Endothelial cell of umbilical vein (primary cell): ENCODE results near the gene KLHL17. TPM values are rescaled to one million over a fixed set of nuclear protein-coding genes. Genes with fewer than 3 reads are reported as not detected.

ENCODE experiments used
- BruUV-seq: library from RNA; stranded (reverse); fragments of 400-500 nt; replicated peaks from 2 replicates; lab custom pipeline; 2021; lab: Mats Ljungman, UMichigan
- CTCF ChIA-PET: fragments of 300-600, 350-600 bp; sonication (Branson Sonifier 250); formaldehyde crosslinking; loops from one replicate; lab custom pipeline; 2021; ENCODE audit warnings: antibody characterized with exemption, inconsistent platforms; lab: Charles Lee
- POLR2A ChIA-PET: fragments of 300-600, 350-600 bp; sonication (Branson Sonifier 250); formaldehyde crosslinking; loops from one replicate; lab custom pipeline; 2021; ENCODE audit warnings: antibody characterized with exemption, inconsistent platforms; lab: Charles Lee
- DNase-seq: peaks from one replicate; pipeline ENCODE4 v3.0.0-alpha.2; 2011; ENCODE audit warnings: low read depth, low spot score
- FAIRE-seq: peaks from 2 replicates; lab custom pipeline; 2011; peaks lifted over from hg19 to GRCh38; lab: Jason Lieb, UNC
- H2AFZ ChIP-seq: 2 replicates; pipeline ENCODE4 v1.6.0; 2012; ENCODE audit warnings: low read depth, low read length, control low read depth, inconsistent platforms
- H3K27ac ChIP-seq: 2 replicates; pipeline ENCODE4 v1.5.1; 2011; ENCODE audit warnings: low read depth, mild to moderate bottlenecking, control low read depth, low read length, moderate library complexity; ENCODE audit not compliant: insufficient read depth
- H3K27me3 ChIP-seq, 2 experiments: 2 replicates each; pipeline versions ENCODE4 v1.6.0 to v1.6.1; 2011; ENCODE audit warnings: low read length in 2 of 2, mixed read lengths in 1 of 2; ENCODE audit not compliant: control insufficient read depth in 2 of 2, insufficient read depth in 2 of 2
- H3K36me3 ChIP-seq, 2 experiments: 2 replicates in 1 of 2; 3 replicates in 1 of 2; pipeline ENCODE4 v1.5.1; 2011; ENCODE audit warnings: low read length in 2 of 2, mild to moderate bottlenecking in 1 of 2, moderate library complexity in 1 of 2; ENCODE audit not compliant: control insufficient read depth in 2 of 2, insufficient read depth in 2 of 2; ENCODE audit errors: extremely low read depth in 1 of 2
- H3K4me1 ChIP-seq: 3 replicates; pipeline ENCODE4 v1.5.1; 2011; ENCODE audit warnings: mild to moderate bottlenecking, low read length; ENCODE audit not compliant: control insufficient read depth, insufficient read depth; ENCODE audit errors: extremely low read depth
- H3K4me2 ChIP-seq: 2 replicates; pipeline ENCODE4 v1.6.1; 2011; ENCODE audit warnings: low read length, control low read depth, mixed read lengths; ENCODE audit not compliant: insufficient read depth
- H3K4me3 ChIP-seq, 3 experiments: fragments of 200-600 bp in 1 of 3; sonication (generic), shearing (Covaris generic) in 1 of 3; replicated peaks in 1 of 3; 2 replicates each; pipeline ENCODE4 v1.5.1; 2011 to 2016; ENCODE audit warnings: control low read depth in 3 of 3, low read length in 3 of 3, mild to moderate bottlenecking in 2 of 3, inconsistent platforms in 1 of 3, low read depth in 1 of 3, moderate library complexity in 1 of 3; ENCODE audit not compliant: insufficient read depth in 1 of 3
- H3K79me2 ChIP-seq: 2 replicates; pipeline ENCODE4 v1.6.0; 2012; ENCODE audit warnings: low read length, inconsistent platforms; ENCODE audit not compliant: control insufficient read depth, insufficient read depth
- H3K9ac ChIP-seq: replicated peaks from 2 replicates; pipeline ENCODE3; 2011; ENCODE audit warnings: low read length, control low read depth; ENCODE audit not compliant: insufficient read depth; ENCODE audit errors: extremely low read depth
- H3K9me1 ChIP-seq: replicated peaks from 3 replicates; pipeline ENCODE4 v1.6.0; 2011; ENCODE audit warnings: mild to moderate bottlenecking, low read length; ENCODE audit not compliant: control insufficient read depth, insufficient read depth; ENCODE audit errors: extremely low read depth
- H3K9me3 ChIP-seq: replicated peaks from 2 replicates; pipeline ENCODE4 v1.5.1; 2012; ENCODE audit warnings: low read length, inconsistent platforms; ENCODE audit not compliant: control insufficient read depth, insufficient read depth
- H4K20me1 ChIP-seq: replicated peaks from 2 replicates; pipeline ENCODE3; 2011; ENCODE audit warnings: mild to moderate bottlenecking, low read length; ENCODE audit not compliant: control insufficient read depth, insufficient read depth; ENCODE audit errors: extremely low read depth
- EZH2 ChIP-seq: IDR thresholded peaks from 2 replicates; pipeline ENCODE4 v1.6.1; 2012; ENCODE audit warnings: borderline replicate concordance, low read depth, mild to moderate bottlenecking, moderate library complexity, low read length, inconsistent platforms; ENCODE audit not compliant: severe bottlenecking
- FOS ChIP-seq: IDR thresholded peaks from 2 replicates; pipeline ENCODE4 v1.6.1; 2011; ENCODE audit warnings: mild to moderate bottlenecking, low read length, moderate library complexity, borderline replicate concordance; ENCODE audit not compliant: insufficient read depth
- GATA2 ChIP-seq: IDR thresholded peaks from 2 replicates; pipeline ENCODE4 v1.7.0; 2011; ENCODE audit warnings: low read depth, mild to moderate bottlenecking, moderate library complexity, mixed read lengths, low read length; ENCODE audit not compliant: insufficient read length, insufficient read depth
- JUN ChIP-seq: IDR thresholded peaks from 2 replicates; pipeline ENCODE4 v1.6.1; 2011; ENCODE audit warnings: borderline replicate concordance, low read depth; ENCODE audit not compliant: insufficient read length, insufficient read depth
- MYC ChIP-seq: IDR thresholded peaks from one replicate; pipeline ENCODE4 v1.6.1; 2011; ENCODE audit warnings: mild to moderate bottlenecking, low read depth, low read length
- POLR2A ChIP-seq: IDR thresholded peaks from 2 replicates; pipeline ENCODE4 v1.6.1; 2012; ENCODE audit warnings: low read depth, mild to moderate bottlenecking, control low read depth, low read length
- POLR2AphosphoS5 ChIP-seq: IDR thresholded peaks from 2 replicates; pipeline ENCODE4 v1.6.1; 2012; ENCODE audit warnings: low read depth, mild to moderate bottlenecking, control low read depth, low read length, moderate library complexity; ENCODE audit not compliant: insufficient read depth
- dilution Hi-C: fragments of 300-500 bp; cut with MboI; formaldehyde crosslinking; loops from one replicate; pipeline ENCODE4 v1.15.0; 2019; ENCODE audit warnings: low sequenced_read_pairs; ENCODE audit not compliant: extremely low pct_ligation_motif_present
- intact Hi-C: fragments of 100-400 bp; cut with micrococcal nuclease; formaldehyde crosslinking; loops from one replicate; pipeline ENCODE4 v1.10.0; 2022
- polyA plus RNA-seq, 4 experiments: library from polyadenylated mRNA; depleted of rRNA in 3 of 4; stranded (reverse) in 3 of 4; unstranded in 1 of 4; fragments of >200 nt; gene quantifications; 2 replicates each; pipeline versions ENCODE4 v1.2.1 to v1.2.3, GENCODE V29; 2011 to 2012; ENCODE audit warnings: missing spikeins in 1 of 4
- total RNA-seq: library from RNA; stranded (reverse); gene quantifications from 2 replicates; pipeline ENCODE4 v1.2.3, GENCODE V29; 2021
- TF ChIP-seq, protein P1 (sequence below), 2 donors: IDR thresholded peaks; 1 replicate in 1 of 2; 2 replicates in 1 of 2; pipeline ENCODE4 v1.5.1; 2011; ENCODE audit warnings: low read length in 2 of 2, mild to moderate bottlenecking in 2 of 2, moderate library complexity in 2 of 2, control low read depth in 1 of 2, inconsistent platforms in 1 of 2, low read depth in 1 of 2; ENCODE audit not compliant: insufficient read depth in 1 of 2; ENCODE audit errors: extremely low read depth in 1 of 2
- TF ChIP-seq, protein P2 (sequence below): IDR thresholded peaks from 2 replicates; pipeline ENCODE4 v1.6.1; 2011; ENCODE audit not compliant: insufficient read depth, insufficient read length

Gene KLHL17
- total and polyA plus RNA-seq, 2 donors (not counting 3 experiments of a cell fraction or from before 2014, with no cell fraction given), result 27.0 to 30.1 TPM

- H3K36me3 ChIP-seq, result peaks cover 0 to 24% of the 10 kb centered on the region in 2 experiments
- peaks cover 18% of the 10 kb centered on the region for H3K79me2 ChIP-seq
- ChIA-PET CTCF (interaction anchor here (0.8 to 1.4 kb wide), 7 partner anchors 15 to 105 kb away, joined by 3 to 6 read pairs (median 3); no protein-coding TSS in a partner anchor), POLR2A (no interaction called here)
- no peak for TF ChIP-seq FOS
- TF ChIP-seq, protein P1, sequence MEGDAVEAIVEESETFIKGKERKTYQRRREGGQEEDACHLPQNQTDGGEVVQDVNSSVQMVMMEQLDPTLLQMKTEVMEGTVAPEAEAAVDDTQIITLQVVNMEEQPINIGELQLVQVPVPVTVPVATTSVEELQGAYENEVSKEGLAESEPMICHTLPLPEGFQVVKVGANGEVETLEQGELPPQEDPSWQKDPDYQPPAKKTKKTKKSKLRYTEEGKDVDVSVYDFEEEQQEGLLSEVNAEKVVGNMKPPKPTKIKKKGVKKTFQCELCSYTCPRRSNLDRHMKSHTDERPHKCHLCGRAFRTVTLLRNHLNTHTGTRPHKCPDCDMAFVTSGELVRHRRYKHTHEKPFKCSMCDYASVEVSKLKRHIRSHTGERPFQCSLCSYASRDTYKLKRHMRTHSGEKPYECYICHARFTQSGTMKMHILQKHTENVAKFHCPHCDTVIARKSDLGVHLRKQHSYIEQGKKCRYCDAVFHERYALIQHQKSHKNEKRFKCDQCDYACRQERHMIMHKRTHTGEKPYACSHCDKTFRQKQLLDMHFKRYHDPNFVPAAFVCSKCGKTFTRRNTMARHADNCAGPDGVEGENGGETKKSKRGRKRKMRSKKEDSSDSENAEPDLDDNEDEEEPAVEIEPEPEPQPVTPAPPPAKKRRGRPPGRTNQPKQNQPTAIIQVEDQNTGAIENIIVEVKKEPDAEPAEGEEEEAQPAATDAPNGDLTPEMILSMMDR (IDR thresholded peaks at IDR 0.05; ENCODE audit: extremely low read depth in 1 of 2, insufficient read depth in 1 of 2, low read depth in 1 of 2, low read length in 2 of 2), result no peak
- no peak for TF ChIP-seq JUN
- no peak for TF ChIP-seq EZH2
- no peak for TF ChIP-seq GATA2
- TF ChIP-seq, protein P2, sequence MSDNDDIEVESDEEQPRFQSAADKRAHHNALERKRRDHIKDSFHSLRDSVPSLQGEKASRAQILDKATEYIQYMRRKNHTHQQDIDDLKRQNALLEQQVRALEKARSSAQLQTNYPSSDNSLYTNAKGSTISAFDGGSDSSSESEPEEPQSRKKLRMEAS, result peak; percentile 37
- TF ChIP-seq POLR2AphosphoS5, result peak; percentile 90
- peak; percentile 83 for TF ChIP-seq MYC
- TF ChIP-seq POLR2A, result peak; percentile 74
- H3K9ac ChIP-seq, result peak within 1 kb of the TSS; percentile 76
- H3K9me1 ChIP-seq, result no peaks in the 10 kb centered on the region
- intact Hi-C loops, result loop anchor here (1.0 to 5.0 kb wide), 2 partner anchors 37 to 110 kb away; partner anchors contain the start of gene SAMD11
- H3K27ac ChIP-seq, result peak within 1 kb of the TSS; percentile 14
- DNase-seq (peak; percentile 82), FAIRE-seq (peak; percentile 85)
- TSS peak; percentile 87 for BruUV-seq
- no peaks in the 10 kb centered on the region for H4K20me1 ChIP-seq
- peak within 1 kb of the TSS; percentile 83 for H2AFZ ChIP-seq
- no peaks in the 10 kb centered on the region for H3K27me3 ChIP-seq
- dilution Hi-C loops, result no loop called here
- H3K4me2 ChIP-seq, result peak within 1 kb of the TSS; percentile 74
- peaks cover 5% of the 10 kb centered on the region for H3K4me1 ChIP-seq
- H3K4me3 ChIP-seq, result peak within 1 kb of the TSS; percentile 81 to 97 (median 85)
- no peaks in the 10 kb centered on the region for H3K9me3 ChIP-seq
These were observed 1.3 kb upstream of the KLHL17 start, which contains the start of gene NOC2L for GRCh38 chr1:958823-959730. NOC2L (minus strand) TSS chr1:959256; CDS start chr1:959240, 16 bp downstream.
